ENCODE measurements around the gene CDK12. TPM values are rescaled to one million over a fixed set of nuclear protein-coding genes. Genes with fewer than 3 reads are reported as not detected.

CDK12 gene
- total RNA-seq, 1 donor from 2014 or later: 34.4 TPM

Other genes with a start within 250 kb of the CDK12 start
- gene STAC2, start 235.5 kb upstream of the CDK12 start, total RNA-seq: 0.60 TPM
- gene FBXL20, start 59.9 kb upstream of the CDK12 start, total RNA-seq: 8.3 TPM
- gene MED1, start 10.2 kb upstream of the CDK12 start, total RNA-seq: 18.7 TPM
- gene NEUROD2, start 146.4 kb downstream of the CDK12 start, total RNA-seq: not detected
- gene PPP1R1B, start 165.5 kb downstream of the CDK12 start, total RNA-seq: 1.6 TPM
- 28.0 TPM for gene STARD3, start 175.7 kb downstream of the CDK12 start, total RNA-seq
- gene TCAP, start 203.9 kb downstream of the CDK12 start, total RNA-seq: 0.40 TPM
- gene PNMT, start 207.0 kb downstream of the CDK12 start, total RNA-seq: 1.1 TPM
- gene PGAP3, start 226.6 kb downstream of the CDK12 start, total RNA-seq: 22.4 TPM
- gene ERBB2, start 238.6 kb downstream of the CDK12 start, total RNA-seq: 118 TPM

Measured in esophagus mucosa (tissue), 1 donor.